ENCODE results near the gene CHURC1.

CHURC1 gene

GRCh38 chr14:64914237-64915028 lies at the start of gene CHURC1:
Gene CHURC1, plus strand, starts transcription at chr14:64914455. Its CDS starts 41 bp downstream, at chr14:64914496.
- peak; percentile 99 for DNase-seq

- DNase-seq, result no peak
These were observed 49.1 kb upstream of the CHURC1 start for GRCh38 chr14:64865109-64865508.

- DNase-seq, result no peak
These were observed 48.3 kb upstream of the CHURC1 start for GRCh38 chr14:64865992-64866391.

GRCh38 chr14:64867182-64867581 lies 47.1 kb upstream of the CHURC1 start:
- no peak for DNase-seq

DNA sequence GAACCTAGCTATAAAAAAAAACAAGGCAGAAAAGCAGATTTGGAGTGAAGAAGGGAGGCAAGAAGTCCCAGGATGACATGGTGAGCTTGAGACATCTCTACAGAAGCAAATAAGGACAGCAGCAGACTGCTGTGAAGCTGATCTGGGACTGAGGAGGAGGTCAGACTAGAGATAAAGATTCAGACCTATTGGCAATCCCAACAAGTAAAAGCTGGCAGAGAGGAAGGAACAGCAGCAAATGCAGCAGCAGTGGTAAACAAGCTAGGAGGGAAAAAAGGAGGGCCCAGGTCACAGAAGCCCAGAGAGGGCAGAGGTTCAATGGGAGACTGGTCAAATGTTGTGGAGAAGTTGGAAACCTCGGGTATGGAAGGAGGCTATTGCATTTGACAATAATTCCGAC lies 45.9 kb upstream of the CHURC1 start:
- no peak for DNase-seq

DNA sequence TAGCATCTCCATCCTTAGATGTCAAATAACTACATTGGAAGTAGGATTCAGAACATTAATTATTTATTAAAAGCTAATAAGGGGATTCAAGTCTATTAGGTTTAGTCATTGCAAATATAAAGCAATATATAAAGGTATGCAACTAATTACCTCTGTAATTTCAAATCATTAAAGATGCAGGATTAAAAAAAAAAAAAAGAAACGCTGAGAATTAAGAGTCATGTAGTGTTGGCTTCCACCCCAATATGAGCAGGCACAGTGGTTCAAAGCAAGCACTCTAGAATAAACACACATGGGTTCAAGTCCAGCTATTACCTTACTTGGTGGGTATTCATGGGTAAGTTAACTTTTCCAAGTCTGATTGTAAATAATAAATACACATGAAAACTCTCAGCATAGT lies 45.4 kb upstream of the CHURC1 start:
- DNase-seq, result no peak

GRCh38 chr14:64870160-64870559 lies 44.1 kb upstream of the CHURC1 start:
- DNase-seq, result no peak

DNA sequence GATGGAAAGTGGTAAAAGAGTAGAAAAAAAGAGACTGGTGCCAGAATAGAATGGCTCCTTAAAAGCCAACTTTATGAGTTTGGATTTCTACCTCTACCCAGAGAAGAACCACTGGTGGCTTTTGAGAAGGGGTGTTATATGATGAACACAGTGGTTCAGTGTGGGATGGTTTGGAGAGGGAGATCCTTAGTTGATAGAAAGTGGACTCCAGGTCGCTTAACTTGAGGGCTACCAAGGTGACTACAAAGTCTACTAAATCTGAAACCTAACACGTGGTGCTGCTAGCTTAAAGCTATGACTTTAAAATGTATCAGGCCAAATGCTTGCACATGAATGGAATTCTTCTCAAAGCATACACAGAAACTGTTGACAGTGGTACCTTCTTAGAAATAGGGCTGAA lies 42.9 kb upstream of the CHURC1 start:
- DNase-seq, result no peak

- no peak for DNase-seq
These were observed 40.6 kb upstream of the CHURC1 start for GRCh38 chr14:64873506-64874219.

DNA sequence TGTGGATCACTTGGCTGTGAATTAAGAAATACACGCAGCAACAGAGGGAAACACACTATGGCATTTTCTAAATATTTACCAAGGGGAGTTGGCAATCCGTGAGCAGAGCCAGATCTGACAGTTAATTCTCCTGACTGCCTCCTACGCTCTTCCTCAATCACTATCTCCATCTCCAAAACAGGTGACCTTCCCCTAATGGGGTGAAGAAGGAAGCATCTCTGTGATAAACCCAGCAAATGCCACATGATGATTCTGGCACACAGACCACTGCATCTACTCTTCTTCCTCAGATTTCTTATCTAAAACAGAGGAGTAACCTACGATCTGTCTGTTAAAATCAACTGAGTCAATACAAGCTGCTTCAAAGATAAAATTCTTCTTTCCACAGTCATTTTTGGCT lies 38.9 kb upstream of the CHURC1 start:
- no peak for DNase-seq

DNA sequence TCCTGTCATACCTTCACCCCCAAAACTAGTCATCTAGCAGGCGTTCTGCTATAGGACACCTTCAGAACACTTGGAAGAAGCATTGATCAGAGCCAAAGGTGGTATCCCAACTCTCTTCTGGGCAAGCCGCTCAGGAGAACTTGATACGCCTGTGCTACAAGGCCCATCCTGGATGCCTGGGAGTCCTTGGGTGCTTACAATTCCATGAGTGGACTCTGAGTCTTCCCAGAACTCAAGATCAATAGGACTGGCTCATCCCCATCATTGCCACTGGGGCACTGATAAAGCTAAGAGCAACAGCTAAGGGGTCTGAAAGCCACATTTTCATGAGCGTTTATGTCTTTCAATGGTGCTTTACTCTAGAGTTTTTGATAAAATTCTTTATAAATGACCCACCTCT lies 36.4 kb upstream of the CHURC1 start:
- DNase-seq, result no peak

DNA sequence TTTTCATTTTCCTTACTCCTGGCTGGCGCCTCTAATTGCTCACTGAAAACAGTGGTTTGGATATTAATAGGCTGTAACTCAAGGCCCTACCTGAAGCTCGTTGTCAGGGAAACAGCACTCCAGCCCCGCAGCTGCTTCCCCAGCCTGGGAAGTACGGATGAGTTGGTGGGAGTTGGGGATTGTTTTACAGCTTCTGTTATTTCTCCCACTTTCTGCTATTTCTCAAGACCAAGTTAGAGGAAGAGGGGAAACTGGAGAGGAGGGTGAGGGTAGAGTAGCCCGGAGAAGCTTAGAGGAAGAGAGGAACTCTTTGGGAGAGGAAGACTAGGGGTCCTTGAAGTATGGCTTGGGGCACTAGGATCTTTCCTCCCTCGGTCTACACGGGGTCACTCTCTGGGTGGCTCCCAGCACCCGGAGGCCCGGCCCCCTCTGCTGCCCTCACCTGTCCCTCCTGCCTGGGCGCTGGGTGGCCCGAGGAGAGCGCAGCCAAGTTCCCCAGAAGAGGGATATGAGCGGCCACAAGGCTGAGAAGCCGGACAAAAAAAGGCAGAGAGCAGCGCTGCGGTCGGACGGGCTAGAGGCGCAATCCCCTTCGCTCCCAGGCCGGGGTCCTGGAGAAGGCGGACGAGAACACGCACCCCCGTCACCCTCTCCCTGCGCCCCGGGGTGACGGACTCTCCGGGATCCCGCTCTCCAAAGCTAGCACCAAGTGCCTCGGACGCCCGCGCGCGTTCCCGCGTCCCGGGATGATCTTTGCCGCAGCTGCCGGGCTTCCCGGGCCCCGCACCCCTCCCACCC lies 35.2 kb upstream of the CHURC1 start:
- DNase-seq, result no peak

GRCh38 chr14:64879635-64880220 lies 34.5 kb upstream of the CHURC1 start, which contains the start of gene SPTB:
Gene SPTB, minus strand, starts transcription at chr14:64879907. Its CDS starts 56,813 bp downstream, at chr14:64823094.
- peak; percentile 49 for DNase-seq

- DNase-seq, result peak; percentile 35
These were observed 33.8 kb upstream of the CHURC1 start for GRCh38 chr14:64880221-64881121.

DNA sequence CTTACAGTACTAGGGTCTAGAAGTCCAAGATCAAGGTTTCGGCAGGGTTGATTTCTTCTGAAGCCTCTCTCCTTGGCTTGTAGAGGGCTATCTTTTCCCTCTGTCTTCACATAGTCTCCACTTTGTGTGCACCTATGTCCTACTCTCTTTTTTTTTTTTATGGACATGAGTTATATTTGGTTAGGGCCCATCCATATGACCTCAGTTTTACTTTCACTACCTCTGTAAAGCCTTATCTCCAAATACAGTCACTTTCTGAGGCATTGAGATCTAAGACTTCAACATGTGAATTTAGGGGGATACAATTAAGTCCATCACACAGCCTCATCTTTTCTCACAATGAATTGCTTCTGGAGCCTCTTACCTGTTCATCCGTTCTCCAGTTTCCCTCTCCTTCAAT lies 28.7 kb upstream of the CHURC1 start:
- DNase-seq, result no peak

GRCh38 chr14:64889352-64889751 lies 24.9 kb upstream of the CHURC1 start:
- DNase-seq, result no peak

DNA sequence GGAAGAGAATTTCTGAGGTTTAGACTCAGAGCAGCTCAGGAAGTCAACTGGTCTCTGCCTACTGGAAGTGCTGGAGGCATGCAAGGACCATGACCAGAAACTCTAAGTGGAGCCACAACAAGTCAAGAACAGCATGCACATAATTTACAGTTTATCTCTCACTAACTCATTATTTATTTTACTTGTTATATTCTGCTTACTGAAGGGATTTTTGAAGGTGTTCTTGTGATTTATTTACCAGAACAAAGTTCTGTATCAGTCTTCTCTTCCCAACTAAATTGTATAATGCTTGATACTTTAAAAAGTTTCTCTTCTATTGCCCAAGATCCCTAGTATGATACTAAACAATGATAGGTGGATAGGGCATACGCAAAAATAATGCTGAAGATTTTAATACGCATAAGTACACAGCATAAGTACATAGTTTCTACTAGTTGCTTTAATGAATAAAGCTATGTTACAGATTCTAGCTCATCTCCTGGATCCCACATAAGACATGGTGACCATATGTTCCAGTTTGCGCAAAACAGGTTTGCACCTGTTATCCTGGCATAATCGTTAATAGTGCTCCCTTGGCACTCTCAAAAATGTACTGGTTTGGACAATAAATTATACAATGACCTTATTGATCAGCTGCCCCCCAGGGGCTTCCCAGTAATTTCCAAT lies 22.9 kb upstream of the CHURC1 start:
- no peak for DNase-seq

GRCh38 chr14:64891839-64892375 lies 22.3 kb upstream of the CHURC1 start:
- DNase-seq, result no peak

GRCh38 chr14:64899958-64900357 lies 14.3 kb upstream of the CHURC1 start:
- DNase-seq, result no peak

- DNase-seq, result no peak
These were observed 8.2 kb upstream of the CHURC1 start for GRCh38 chr14:64906022-64906421.

DNA sequence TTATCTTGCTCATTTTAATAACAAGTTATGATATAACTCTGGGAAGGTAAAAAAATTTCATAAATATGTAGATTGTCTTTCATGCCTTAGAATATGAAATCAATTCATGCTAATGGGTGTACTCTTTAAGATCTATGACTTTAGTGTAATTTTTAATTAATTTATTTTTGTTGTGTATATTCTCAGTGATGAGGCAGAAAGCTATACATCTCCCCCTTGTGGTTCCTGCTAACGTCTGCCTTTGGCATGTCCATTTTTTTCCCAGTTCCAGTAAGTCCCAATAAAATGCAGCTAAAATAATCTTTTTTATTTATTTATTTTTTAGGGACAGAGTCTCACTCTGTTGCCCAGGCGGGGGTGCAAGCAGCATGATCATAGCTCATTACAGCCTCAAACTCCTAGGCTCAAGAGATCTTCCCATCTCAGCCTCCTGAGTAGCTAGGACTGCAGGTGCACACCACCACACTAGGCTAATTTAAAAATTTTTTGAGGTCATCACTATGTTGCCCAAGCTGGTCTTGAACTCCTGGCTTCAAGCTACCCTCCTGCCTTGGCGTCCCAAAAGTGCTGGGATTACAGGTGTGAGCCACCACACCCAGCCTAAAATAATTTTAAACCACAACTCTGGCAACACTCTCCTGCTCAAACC lies 3.3 kb upstream of the CHURC1 start:
- no peak for DNase-seq

Data from CD4-positive, alpha-beta T cell treated with Interleukin-15 for 1 hour (primary cell).